ENCODE measurements around the gene HCK.

Gene HCK

GRCh38 chr20:32052090-32052777, at the start of gene HCK:
Gene HCK, plus strand, starts transcription at chr20:32052242.
- TF ChIP-seq, protein P1, sequence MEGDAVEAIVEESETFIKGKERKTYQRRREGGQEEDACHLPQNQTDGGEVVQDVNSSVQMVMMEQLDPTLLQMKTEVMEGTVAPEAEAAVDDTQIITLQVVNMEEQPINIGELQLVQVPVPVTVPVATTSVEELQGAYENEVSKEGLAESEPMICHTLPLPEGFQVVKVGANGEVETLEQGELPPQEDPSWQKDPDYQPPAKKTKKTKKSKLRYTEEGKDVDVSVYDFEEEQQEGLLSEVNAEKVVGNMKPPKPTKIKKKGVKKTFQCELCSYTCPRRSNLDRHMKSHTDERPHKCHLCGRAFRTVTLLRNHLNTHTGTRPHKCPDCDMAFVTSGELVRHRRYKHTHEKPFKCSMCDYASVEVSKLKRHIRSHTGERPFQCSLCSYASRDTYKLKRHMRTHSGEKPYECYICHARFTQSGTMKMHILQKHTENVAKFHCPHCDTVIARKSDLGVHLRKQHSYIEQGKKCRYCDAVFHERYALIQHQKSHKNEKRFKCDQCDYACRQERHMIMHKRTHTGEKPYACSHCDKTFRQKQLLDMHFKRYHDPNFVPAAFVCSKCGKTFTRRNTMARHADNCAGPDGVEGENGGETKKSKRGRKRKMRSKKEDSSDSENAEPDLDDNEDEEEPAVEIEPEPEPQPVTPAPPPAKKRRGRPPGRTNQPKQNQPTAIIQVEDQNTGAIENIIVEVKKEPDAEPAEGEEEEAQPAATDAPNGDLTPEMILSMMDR (IDR thresholded peaks at IDR 0.05; ENCODE audit: low read depth, low read length, missing control alignments) = no peak
- no peak for DNase-seq (ENCODE audit: low read depth)
- in situ Hi-C loops (cut with HindIII; ENCODE audit: low sequenced_read_pairs) = no loop called here
- no peak within 1 kb of the TSS for H3K4me3 ChIP-seq (ENCODE audit: low read depth, low read length)

- TF ChIP-seq, protein P1 (IDR thresholded peaks at IDR 0.05; ENCODE audit: low read depth, low read length, missing control alignments) = no peak
These were observed 48.7 kb upstream of the HCK start for GRCh38 chr20:32003325-32003724.

DNA sequence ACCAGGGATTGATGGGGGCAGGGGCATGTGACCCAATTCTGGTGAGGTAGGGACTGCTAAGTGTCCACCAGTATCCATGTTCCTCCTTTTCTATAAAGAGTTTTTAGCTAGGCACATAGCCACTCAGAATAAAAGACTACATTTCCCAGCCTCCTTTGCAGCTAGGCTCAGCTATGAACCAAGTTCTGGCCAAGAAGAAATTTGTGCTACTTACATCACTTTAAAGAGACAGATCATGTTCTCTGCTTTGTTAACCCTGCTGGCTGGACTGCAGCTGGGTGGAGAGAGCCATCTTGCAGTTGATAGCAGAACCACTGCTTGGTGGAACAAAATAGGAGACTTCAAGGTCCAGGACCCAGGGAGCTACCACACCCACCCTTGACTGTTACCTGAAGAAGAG, 47.1 kb upstream of the HCK start:
- no peak overlapping the region for H3K4me3 ChIP-seq (ENCODE audit: low read depth, low read length)
- no peak for DNase-seq (ENCODE audit: low read depth)
- TF ChIP-seq, protein P1 (IDR thresholded peaks at IDR 0.05; ENCODE audit: low read depth, low read length, missing control alignments) = no peak
- in situ Hi-C loops (cut with HindIII; ENCODE audit: low sequenced_read_pairs) = no loop called here

More at GRCh38 chr20:32003325-32003724, 48.7 kb upstream of the HCK start:
- H3K4me3 ChIP-seq (ENCODE audit: low read depth, low read length) = no peak overlapping the region
- no peak for DNase-seq (ENCODE audit: low read depth)
- in situ Hi-C loops (cut with HindIII; ENCODE audit: low sequenced_read_pairs) = no loop called here

DNA sequence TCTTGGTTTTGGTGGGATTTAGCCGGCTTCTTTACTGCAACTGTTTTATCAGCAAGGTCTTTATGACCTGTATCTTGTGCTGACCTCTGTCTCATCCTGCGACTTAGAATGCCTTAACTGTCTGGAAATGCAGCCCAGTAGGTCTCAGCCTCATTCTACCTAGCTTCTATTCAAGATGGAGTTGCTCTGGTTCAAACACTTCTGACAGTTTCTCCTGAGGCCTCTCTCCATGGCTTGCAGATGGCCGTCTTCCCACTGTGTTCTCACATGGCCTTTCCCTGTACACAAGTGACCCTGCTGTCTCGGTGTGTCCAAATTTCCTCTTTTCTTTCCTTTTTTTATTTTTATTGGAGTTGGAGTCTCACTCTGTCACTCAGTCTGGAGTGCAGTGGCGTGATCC, 46.0 kb upstream of the HCK start:
- in situ Hi-C loops (cut with HindIII; ENCODE audit: low sequenced_read_pairs) = no loop called here
- H3K4me3 ChIP-seq (ENCODE audit: low read depth, low read length) = no peak overlapping the region
- TF ChIP-seq, protein P1 (IDR thresholded peaks at IDR 0.05; ENCODE audit: low read depth, low read length, missing control alignments) = no peak
- DNase-seq (ENCODE audit: low read depth) = no peak

GRCh38 chr20:32006841-32007786, 44.9 kb upstream of the HCK start:
- TF ChIP-seq, protein P1 (IDR thresholded peaks at IDR 0.05; ENCODE audit: low read depth, low read length, missing control alignments) = no peak
- in situ Hi-C loops (cut with HindIII; ENCODE audit: low sequenced_read_pairs) = no loop called here
- H3K4me3 ChIP-seq (ENCODE audit: low read depth, low read length) = no peak overlapping the region
- DNase-seq (ENCODE audit: low read depth) = no peak

GRCh38 chr20:32007787-32008616, 44.0 kb upstream of the HCK start:
- H3K4me3 ChIP-seq (ENCODE audit: low read depth, low read length) = no peak overlapping the region
- DNase-seq (ENCODE audit: low read depth) = no peak
- TF ChIP-seq, protein P1 (IDR thresholded peaks at IDR 0.05; ENCODE audit: low read depth, low read length, missing control alignments) = no peak
- in situ Hi-C loops (cut with HindIII; ENCODE audit: low sequenced_read_pairs) = no loop called here

All from astrocyte of the cerebellum (primary cell).